GM18951 (cell line): ENCODE results near the gene ZNF470.

Experiments used
- POLR2A ChIP-seq: IDR thresholded peaks from 4 replicates; pipeline ENCODE4 v1.6.1; 2011; ENCODE audit warnings: mild to moderate bottlenecking; ENCODE audit not compliant: insufficient read length, insufficient read depth; ENCODE audit errors: extremely low read depth
- in situ Hi-C: fragments of 300-500 bp; cut with MboI; formaldehyde crosslinking; loops from one replicate; pipeline ENCODE4 v1.12.0; 2022; ENCODE audit warnings: low sequenced_read_pairs, mixed read lengths, inconsistent platforms; ENCODE audit not compliant: unreplicated experiment

Gene ZNF470

DNA sequence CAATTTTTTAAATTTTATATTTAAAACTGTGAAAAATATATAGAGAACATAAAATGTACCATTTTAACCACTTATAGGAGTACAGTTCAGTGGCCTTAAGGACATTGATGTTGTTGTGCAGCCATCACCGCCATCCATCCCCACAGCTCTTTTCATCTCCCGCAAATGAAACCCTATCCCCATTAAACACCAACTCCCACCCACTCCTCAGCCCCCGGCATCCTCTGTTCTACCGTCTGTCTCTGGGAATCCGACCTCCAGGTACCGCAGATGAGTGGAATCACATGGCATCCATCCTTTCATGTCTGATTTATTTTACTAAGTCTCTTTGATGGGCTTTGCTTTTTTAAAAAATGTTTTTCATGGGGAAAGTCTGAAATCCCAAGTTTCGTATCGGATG lies 51.9 kb downstream of the ZNF470 start:
- TF ChIP-seq POLR2A = no peak
- in situ Hi-C loops = no loop called here

GRCh38 chr19:56622374-56622773 lies 55.1 kb downstream of the ZNF470 start:
- in situ Hi-C loops = no loop called here
- no peak for TF ChIP-seq POLR2A

GRCh38 chr19:56623006-56623405 lies 55.7 kb downstream of the ZNF470 start:
- in situ Hi-C loops = no loop called here
- TF ChIP-seq POLR2A = no peak

DNA sequence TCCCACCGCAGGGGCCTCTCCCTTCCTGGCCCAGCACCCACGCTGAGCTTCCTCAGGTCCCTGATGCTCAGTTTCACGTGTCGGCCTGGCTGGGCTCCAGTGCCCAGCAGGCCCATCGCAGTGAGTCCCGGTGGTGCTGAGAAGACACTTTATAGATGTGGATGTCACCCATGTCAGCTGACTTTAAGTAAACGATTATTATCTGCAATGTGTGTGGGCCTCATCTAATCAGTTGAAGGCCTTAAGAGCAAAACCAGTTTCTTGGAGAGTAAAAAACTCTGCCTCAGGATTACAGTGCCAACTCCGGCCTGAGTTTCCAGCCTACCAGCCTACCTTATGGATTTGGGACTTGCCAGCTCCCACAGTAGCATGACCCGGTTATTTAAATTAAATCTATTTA lies 58.4 kb downstream of the ZNF470 start:
- no peak for TF ChIP-seq POLR2A
- in situ Hi-C loops = no loop called here

DNA sequence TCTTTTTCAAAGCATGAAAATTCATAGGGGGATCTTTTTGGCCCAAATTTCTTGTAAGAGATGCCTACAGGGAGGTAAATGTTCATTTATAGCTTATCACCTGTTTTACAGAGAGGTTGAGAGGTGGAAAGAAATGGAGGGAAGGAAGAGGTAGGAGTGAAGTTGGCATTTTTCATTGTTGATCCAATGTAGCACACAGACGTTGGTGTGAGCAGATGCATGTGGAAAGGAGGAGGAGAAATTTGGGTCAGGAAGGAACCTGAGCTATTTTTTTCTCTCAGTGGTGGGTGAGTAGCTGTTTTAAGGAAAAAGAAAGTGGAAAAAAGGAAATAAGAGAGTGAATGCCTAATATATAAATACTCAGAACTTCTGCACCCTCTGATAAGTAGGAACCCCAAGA lies 65.8 kb downstream of the ZNF470 start:
- in situ Hi-C loops = no loop called here
- no peak for TF ChIP-seq POLR2A

DNA sequence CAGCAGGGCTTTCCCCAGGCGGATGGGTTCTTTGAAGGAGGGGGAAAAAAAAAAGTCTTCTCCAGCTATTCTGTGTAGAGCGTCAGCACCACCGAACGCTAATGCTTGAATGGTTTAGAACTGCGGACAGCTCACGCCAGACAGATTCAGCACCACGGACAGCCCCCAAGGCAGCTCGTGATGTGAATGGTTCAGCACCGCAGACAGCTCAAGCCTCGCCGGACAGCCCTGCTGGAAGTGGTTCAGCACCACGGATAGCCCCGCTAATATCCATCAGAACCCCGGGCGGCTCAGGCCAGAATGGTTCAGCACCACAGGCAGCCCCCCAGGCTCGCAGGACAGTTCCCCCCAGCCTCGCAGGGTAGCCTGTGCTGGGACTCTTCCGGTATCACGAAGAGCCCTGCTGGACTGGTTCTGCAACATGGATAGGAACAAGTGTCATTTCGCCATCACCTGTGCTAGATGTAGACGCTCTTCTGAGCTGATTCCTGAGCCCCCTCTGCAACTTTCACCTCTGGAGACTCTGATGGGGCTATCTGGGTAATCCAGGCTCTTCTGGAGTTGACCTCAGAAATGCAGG lies 70.8 kb downstream of the ZNF470 start:
- TF ChIP-seq POLR2A = no peak
- in situ Hi-C loops = no loop called here
